GM10248 (cell line): Measurements from ENCODE around the gene KCMF1.

Experiments
- CTCF ChIA-PET: fragments of 300-600 bp; sonication (Branson Sonifier 250); formaldehyde crosslinking; extraction: SDS; loops from one replicate; lab custom pipeline; 2021; ENCODE audit warnings: antibody characterized with exemption; lab: Yijun Ruan, JAX
- POLR2A ChIA-PET: fragments of 350-650 bp; sonication (Branson Sonifier 250); formaldehyde crosslinking; extraction: SDS; loops from one replicate; lab custom pipeline; 2020; ENCODE audit warnings: antibody characterized with exemption; lab: Yijun Ruan, JAX
- DNase-seq: peaks from one replicate; pipeline ENCODE4 v3.0.0; 2012; ENCODE audit errors: extremely low spot score
- CTCF ChIP-seq: IDR thresholded peaks from 2 replicates; pipeline ENCODE4 v1.5.1; 2012; ENCODE audit warnings: mild to moderate bottlenecking, low read depth; ENCODE audit errors: extremely low read depth, missing control alignments, control extremely low read depth

The KCMF1 gene

GRCh38 chr2:85042330-85042729 is 71.4 kb downstream of the KCMF1 start:
- DNase-seq = no peak
- no peak for TF ChIP-seq CTCF
- ChIA-PET POLR2A (no interaction called here), CTCF (interaction anchor here (1.1 kb wide), 1 partner anchor 12 kb away, joined by 3 read pairs; no protein-coding TSS in a partner anchor)

DNA sequence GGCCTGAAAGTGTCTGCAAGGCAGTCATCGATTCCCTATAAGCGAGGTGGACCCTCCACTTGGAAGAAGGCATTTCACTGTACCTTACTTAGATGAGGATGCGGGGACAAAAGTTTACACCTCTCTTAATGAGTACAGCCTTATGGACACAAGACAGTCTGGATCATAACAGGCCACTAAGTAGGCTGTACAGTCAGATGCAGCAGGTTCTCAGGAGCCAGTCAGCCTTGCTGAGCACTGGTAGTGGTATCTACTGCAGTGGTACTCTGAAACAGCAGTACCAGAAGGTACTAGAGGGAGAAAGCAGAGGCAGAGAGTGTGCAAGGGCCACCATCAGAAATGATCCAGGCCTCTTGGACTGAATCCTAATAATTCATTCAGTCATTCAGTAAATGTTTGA is 77.6 kb downstream of the KCMF1 start:
- DNase-seq = no peak
- CTCF ChIA-PET = interaction anchor here (1.2 to 1.6 kb wide), 3 partner anchors 10 to 123 kb away, joined by 3 to 9 read pairs (median 6); no protein-coding TSS in a partner anchor
- no peak for TF ChIP-seq CTCF
- POLR2A ChIA-PET = no interaction called here

DNA sequence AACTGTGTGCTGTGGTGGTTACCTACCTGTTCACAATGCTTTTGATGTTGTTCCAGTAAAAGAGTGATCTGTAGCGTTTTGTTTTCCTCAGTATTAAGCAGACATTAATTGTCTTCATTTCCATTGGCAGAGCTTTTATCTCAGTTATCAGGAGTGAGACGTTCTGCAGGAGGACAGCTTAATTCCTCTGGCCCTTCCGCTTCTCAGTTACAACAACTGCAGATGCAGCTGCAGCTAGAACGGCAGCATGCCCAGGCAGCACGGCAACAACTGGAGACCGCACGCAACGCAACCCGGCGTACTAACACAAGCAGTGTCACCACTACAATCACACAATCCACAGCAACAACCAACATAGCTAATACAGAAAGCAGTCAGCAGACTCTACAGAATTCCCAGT is 78.3 kb downstream of the KCMF1 start:
- no peak for DNase-seq
- POLR2A ChIA-PET = no interaction called here
- TF ChIP-seq CTCF = no peak
- CTCF ChIA-PET = interaction anchor here (1.2 to 1.6 kb wide), 3 partner anchors 9 to 123 kb away, joined by 3 to 9 read pairs (median 6); no protein-coding TSS in a partner anchor

DNA sequence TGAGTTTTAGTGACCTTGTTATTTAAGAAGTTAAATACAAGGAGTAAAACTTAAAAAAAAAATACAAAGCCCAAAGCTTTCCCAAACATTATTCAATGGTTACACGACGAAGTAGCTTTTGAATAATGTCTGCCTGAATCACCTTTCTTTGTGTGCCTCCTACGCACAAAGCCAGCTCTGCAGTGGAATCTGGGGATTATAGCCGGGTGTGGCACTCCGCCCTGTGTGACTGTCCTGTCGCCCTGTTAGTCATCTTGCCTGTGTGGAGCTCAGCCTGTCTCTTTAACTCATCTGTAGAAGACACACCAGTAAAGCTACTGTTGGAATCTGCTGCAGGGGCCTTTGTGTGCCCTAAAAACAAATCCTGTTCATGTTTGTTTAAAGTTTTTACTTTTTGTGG is 82.8 kb downstream of the KCMF1 start:
- CTCF ChIA-PET = interaction anchor here (1.2 to 2.1 kb wide), 6 partner anchors 8 to 247 kb away, joined by 3 to 9 read pairs (median 4); no protein-coding TSS in a partner anchor
- TF ChIP-seq CTCF = no peak
- no peak for DNase-seq
- POLR2A ChIA-PET = no interaction called here

DNA sequence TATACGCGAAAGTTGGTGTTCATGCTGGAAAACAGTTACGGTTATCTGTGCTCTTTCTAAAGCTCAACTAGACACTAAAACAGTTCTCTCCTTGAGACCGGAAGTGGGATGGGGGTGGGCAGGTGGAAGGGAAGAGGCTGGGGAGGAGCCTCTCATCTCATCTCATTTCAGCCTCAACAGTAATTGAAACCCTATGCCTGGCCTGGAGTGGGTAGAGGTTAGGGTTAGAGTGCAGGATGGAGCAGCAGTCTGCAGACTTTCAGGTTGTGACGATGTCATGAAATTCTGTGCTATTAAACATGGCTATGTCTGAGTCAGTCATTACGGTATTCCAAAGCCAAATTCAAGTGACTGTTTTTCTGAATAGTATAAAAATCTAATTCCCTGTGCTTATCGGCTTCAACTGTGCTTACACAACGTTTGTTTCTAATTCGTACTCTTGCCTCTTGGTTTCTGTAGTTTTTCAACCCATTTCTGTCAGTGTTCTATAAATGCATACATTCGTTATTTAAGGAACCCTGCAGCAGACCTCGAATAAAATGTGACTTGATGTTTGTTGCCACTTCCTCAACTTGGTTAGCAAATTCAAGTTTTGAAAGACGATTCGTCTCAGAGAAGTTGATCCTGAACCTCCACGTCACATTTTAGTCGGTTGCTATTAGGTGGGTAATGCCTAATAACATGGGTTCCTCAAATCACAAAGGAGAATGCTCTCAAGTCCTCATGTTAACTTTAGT is 86.4 kb downstream of the KCMF1 start:
- no peak for TF ChIP-seq CTCF
- POLR2A ChIA-PET = no interaction called here
- DNase-seq = no peak
- CTCF ChIA-PET = interaction anchor here (1.4 to 1.9 kb wide), 3 partner anchors 10 to 132 kb away, joined by 4 read pairs; no protein-coding TSS in a partner anchor

GRCh38 chr2:85061896-85062295 is 90.9 kb downstream of the KCMF1 start:
- TF ChIP-seq CTCF = no peak
- DNase-seq = no peak
- ChIA-PET POLR2A (no interaction called here), CTCF (interaction anchor here (0.9 to 1.4 kb wide), 3 partner anchors 11 to 237 kb away, joined by 3 to 5 read pairs (median 4); no protein-coding TSS in a partner anchor)
